Glutamatergic neuron (in vitro differentiated cells): ENCODE results near the gene CFDP1. TPM values are rescaled to one million over a fixed set of nuclear protein-coding genes. Genes with fewer than 3 reads are reported as not detected.
A peak's percentile ranks its signal among the peaks of the same experiment; 100 is the strongest.

Source experiments
- DNase-seq: peaks from one replicate; pipeline ENCODE4 v3.0.0; 2022
- H3K27ac Mint-ChIP-seq: one replicate; pipeline ENCODE4 v1.8.0; 2020; ENCODE audit warnings: mild to moderate bottlenecking, mixed read lengths, inconsistent platforms; ENCODE audit not compliant: unreplicated experiment
- H3K27me3 Mint-ChIP-seq: one replicate; pipeline ENCODE4 v1.8.0; 2020; ENCODE audit warnings: mild to moderate bottlenecking, moderate library complexity, mixed read lengths, inconsistent platforms; ENCODE audit not compliant: unreplicated experiment
- H3K36me3 Mint-ChIP-seq: one replicate; pipeline ENCODE4 v1.8.0; 2020; ENCODE audit warnings: mild to moderate bottlenecking, mixed read lengths, inconsistent platforms; ENCODE audit not compliant: unreplicated experiment
- H3K4me1 Mint-ChIP-seq: one replicate; pipeline ENCODE4 v1.8.0; 2020; ENCODE audit warnings: mild to moderate bottlenecking, low read depth, mixed read lengths, inconsistent platforms; ENCODE audit not compliant: unreplicated experiment
- H3K4me3 Mint-ChIP-seq: one replicate; pipeline ENCODE4 v1.8.0; 2020; ENCODE audit warnings: mild to moderate bottlenecking, mixed read lengths, inconsistent platforms; ENCODE audit not compliant: unreplicated experiment
- H3K9me3 Mint-ChIP-seq: one replicate; pipeline ENCODE4 v1.8.0; 2020; ENCODE audit warnings: mild to moderate bottlenecking, moderate library complexity, mixed read lengths, inconsistent platforms; ENCODE audit not compliant: unreplicated experiment
- CTCF ChIP-seq: fragments of 200-600 bp; sonication (generic); IDR thresholded peaks from one replicate; pipeline ENCODE4 v1.5.0; 2021; ENCODE audit not compliant: partially characterized antibody, unreplicated experiment
- total RNA-seq: library from RNA; stranded (reverse); fragmentation: NEBNext Ultra II Directional; extraction: Animal tissue kit (Norgen Biotek cat#: 25700); gene quantifications from one replicate; pipeline ENCODE4 v1.2.1, GENCODE V29; 2021; ENCODE audit not compliant: unreplicated experiment

Gene CFDP1
- total RNA-seq, 1 donor from 2014 or later = 60.1 TPM

- no peak for TF ChIP-seq CTCF
- peaks cover 20% of the 10 kb centered on the region for H3K9me3 Mint-ChIP-seq
- H3K4me3 Mint-ChIP-seq = peak overlapping the region; percentile 34
- H3K27me3 Mint-ChIP-seq = peaks cover 16% of the 10 kb centered on the region
- H3K36me3 Mint-ChIP-seq = no peaks in the 10 kb centered on the region
- DNase-seq = no peak
- H3K27ac Mint-ChIP-seq = peak overlapping the region; percentile 81
- H3K4me1 Mint-ChIP-seq = peaks cover 43% of the 10 kb centered on the region
Observed at GRCh38 chr16:75254359-75254837, 178.9 kb downstream of the CFDP1 start.

- Mint-ChIP-seq H3K36me3 (no peaks in the 10 kb centered on the region), H3K4me1 (peaks cover 36% of the 10 kb centered on the region), H3K9me3 (peaks cover 21% of the 10 kb centered on the region), H3K4me3 (peak overlapping the region; percentile 67), H3K27me3 (peaks cover 15% of the 10 kb centered on the region), H3K27ac (peak overlapping the region; percentile 81)
- DNase-seq = no peak
- TF ChIP-seq CTCF = no peak
Observed at GRCh38 chr16:75252946-75253911, 180.1 kb downstream of the CFDP1 start.

DNA sequence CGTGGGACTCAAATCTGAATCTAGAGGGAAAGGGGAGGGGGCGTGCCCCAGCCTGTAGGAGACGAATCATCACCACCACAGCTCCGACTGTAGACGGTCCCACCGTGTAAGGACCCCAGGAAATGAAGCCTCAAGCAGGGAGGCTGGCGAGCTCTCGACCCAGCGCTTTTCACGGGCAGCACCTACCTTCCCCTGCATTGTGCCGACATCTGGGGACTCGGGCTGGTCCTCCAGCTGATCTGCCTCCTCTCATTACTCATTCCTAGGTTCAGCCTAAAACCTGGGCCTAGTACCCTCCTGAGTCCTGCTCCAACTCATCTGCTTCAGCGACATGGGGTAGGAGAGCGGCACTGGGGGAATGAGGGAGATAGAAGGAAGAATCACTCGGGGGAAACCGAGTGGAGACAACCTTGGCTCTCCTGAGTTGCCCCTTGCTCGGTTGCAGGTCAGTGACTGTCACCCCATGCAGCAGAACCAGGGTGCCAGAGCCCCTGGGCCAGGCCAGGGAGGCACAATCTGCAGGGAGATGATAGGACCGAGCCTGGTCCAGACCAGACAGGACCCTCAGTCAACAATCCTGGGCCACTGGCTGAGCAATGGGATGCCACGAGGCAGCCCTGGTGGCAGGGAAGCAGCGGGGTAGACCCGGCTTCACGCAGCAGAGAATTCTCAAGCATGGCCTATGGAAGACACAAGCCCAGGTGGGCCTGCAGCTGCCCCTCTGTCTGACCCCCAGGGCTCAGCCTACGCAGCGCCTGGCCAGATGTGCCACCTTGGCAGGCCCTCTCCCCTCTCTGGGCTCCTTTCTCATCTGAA, 181.0 kb downstream of the CFDP1 start:
- Mint-ChIP-seq H3K4me1 (peaks cover 36% of the 10 kb centered on the region), H3K9me3 (peaks cover 19% of the 10 kb centered on the region), H3K27me3 (peaks cover 18% of the 10 kb centered on the region), H3K4me3 (peak overlapping the region; percentile 71), H3K27ac (peak overlapping the region; percentile 85), H3K36me3 (no peaks in the 10 kb centered on the region)
- no peak for TF ChIP-seq CTCF
- DNase-seq = no peak

DNA sequence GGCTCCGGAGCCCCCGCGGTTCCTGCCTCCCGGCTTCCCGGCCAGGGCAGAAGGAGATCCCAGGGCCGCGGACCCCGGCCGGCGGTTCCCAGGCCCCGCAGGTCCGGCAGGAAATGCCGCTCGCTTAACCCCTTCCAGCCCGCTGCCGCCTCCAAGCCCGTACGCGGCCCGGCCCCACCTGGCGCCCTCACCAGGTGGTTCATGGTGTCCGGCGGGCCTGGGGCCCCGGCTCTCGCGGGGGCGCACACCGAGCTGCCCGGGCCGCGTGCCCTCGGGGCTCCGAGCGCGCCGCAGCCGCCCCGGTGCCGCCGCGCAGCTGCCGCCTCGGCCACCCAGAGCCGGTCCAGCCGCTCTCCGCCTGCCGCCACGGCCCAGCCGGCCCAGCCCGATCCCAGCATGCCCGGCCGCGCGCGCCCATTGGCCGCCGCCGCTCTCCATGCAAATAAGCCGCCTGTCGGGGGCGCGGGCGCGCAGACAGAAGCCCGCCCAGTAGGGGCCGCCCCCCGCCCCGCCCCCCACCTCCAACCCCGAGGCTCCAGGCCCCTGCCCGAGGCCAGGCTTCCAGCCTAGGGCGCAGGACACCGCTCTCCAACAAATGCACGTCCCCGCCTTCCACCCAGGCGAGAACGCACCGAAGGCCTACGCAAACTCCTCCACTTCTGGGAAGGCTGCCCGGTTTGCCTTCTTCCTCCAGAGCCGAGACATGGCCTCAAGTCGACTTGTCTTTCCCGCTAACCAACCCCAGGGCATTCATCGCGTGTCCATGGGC, 181.8 kb downstream of the CFDP1 start, which contains the start of gene BCAR1:
Gene BCAR1 (minus strand): TSS at position 345 of the 769 bp plus-strand sequence. CDS start 142 bp downstream, at position 203.
- Mint-ChIP-seq H3K27ac (peak within 1 kb of the TSS; percentile 85), H3K4me3 (peak within 1 kb of the TSS; percentile 84), H3K4me1 (peaks cover 41% of the 10 kb centered on the region), H3K36me3 (no peaks in the 10 kb centered on the region), H3K9me3 (peaks cover 19% of the 10 kb centered on the region), H3K27me3 (peaks cover 22% of the 10 kb centered on the region)
- peak; percentile 90 for DNase-seq
- no peak for TF ChIP-seq CTCF
